Muscle of leg (tissue), 11 donors: Measurements from ENCODE around the gene COL20A1. TPM values are rescaled to one million over a fixed set of nuclear protein-coding genes. Genes with fewer than 3 reads are reported as not detected.
A peak's percentile ranks its signal among the peaks of the same experiment; 100 is the strongest.

Source experiments
- DNase-seq: peaks from one replicate; pipeline ENCODE4 v3.0.0; 2013
- H3K27ac ChIP-seq: one replicate; pipeline ENCODE4 v1.5.1; 2013; ENCODE audit warnings: mild to moderate bottlenecking, low read length, control low read depth
- H3K27me3 ChIP-seq: one replicate; pipeline ENCODE4 v1.6.1; 2013; ENCODE audit warnings: low read length; ENCODE audit not compliant: control insufficient read depth, insufficient read depth
- H3K36me3 ChIP-seq: one replicate; pipeline ENCODE4 v1.6.1; 2013; ENCODE audit warnings: low read length; ENCODE audit not compliant: control insufficient read depth, insufficient read depth
- H3K4me1 ChIP-seq: one replicate; pipeline ENCODE4 v1.6.1; 2013; ENCODE audit warnings: low read length; ENCODE audit not compliant: control insufficient read depth, insufficient read depth
- H3K4me3 ChIP-seq: one replicate; pipeline ENCODE4 v1.5.1; 2013; ENCODE audit warnings: low read length, control low read depth
- H3K9me3 ChIP-seq: replicated peaks from 2 replicates; pipeline ENCODE4 v1.6.1; 2013; ENCODE audit warnings: low read depth, low read length; ENCODE audit not compliant: control insufficient read depth
- WGBS: methylation state at CpG from one replicate; pipeline ENCODE4 v1.1.5; 2013; ENCODE audit warnings: missing lambda C conversion rate; ENCODE audit not compliant: insufficient coverage; 5-methylcytosine and 5-hydroxymethylcytosine counted together
- polyA plus RNA-seq, 8 donors: library from polyadenylated mRNA; unstranded; fragments of 120-200 nt; gene quantifications; one replicate each; pipeline versions ENCODE4 v1.2.1 to v1.2.3, GENCODE V29; 2013; ENCODE audit warnings: inconsistent platforms in 1 of 8, low replicate concordance in 1 of 8; ENCODE audit not compliant: insufficient read length in 8 of 8, insufficient read depth in 1 of 8
- total RNA-seq: library from RNA; stranded (reverse); fragments of 120-200 nt; gene quantifications from one replicate; pipeline ENCODE4 v1.2.4, GENCODE V29; 2013

The COL20A1 gene
- total and polyA plus RNA-seq, 9 donors = 4.6 to 15.2 (median 9.3) TPM

DNA sequence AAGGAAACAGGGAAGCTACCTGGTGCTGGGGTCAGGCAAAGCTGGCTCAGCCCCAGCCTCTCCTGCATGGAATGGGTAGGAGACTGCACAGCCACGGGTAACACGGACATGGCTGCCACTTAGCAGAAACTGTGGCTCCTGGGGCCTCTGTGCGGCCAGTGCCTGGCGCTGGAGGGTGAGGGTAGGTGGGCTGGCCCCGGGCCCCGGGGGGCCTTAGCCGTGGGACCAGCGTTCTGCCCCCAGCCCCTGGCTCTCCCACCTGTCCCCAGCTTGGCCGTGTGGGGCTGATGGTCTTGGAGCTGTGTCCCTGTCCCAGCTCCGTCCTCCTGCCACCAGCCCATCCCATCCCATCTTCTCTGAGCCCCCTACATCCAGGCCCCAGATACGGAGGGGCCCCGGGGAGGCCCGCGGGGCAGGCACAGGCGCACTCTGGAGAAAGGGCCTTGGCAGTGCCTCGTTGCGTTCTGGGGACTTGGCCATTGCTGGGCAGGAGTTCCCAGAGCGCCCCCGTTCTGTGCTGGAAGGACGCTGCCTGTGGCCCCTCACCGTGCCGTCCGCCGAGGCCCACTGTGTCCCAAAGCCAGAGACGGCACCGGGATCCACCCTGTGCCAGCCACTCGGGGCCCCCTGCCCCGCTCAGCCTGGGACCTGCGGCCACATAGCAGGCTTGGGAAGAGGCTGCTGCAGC, 56.0 kb downstream of the COL20A1 start:
- H3K27me3 ChIP-seq = peaks cover 12% of the 10 kb centered on the region
- DNase-seq = no peak
- no peak overlapping the region for H3K27ac ChIP-seq
- no peaks in the 10 kb centered on the region for H3K36me3 ChIP-seq
- peaks cover 48% of the 10 kb centered on the region for H3K4me1 ChIP-seq
- H3K9me3 ChIP-seq = no peaks in the 10 kb centered on the region
- WGBS = 83% methylated on average over 27 of the region's 29 CpGs
- H3K4me3 ChIP-seq = no peak overlapping the region

DNA sequence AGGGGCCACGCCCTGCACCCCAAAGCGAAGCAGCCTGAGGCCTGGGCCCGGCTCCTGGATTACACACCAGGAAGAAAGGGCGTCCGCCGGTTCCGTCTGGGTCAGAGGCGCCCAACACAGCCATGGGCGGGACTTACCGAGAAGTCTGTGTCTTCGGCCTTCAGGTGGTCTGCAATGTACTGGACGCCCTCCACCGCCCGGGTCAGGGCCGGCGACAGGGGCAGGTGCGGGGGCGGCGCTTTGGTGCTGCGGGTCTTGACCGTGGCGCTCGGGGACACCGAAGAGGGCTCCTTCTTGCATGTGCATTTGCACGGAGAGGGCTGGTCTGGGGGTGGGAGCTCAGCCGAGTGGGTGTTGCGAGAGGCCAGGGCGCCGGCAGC, 56.5 kb downstream of the COL20A1 start:
- DNase-seq = no peak
- Histone ChIP-seq H3K4me1 (peaks cover 43% of the 10 kb centered on the region), H3K9me3 (no peaks in the 10 kb centered on the region), H3K27me3 (peaks cover 8% of the 10 kb centered on the region), H3K27ac (no peak overlapping the region), H3K36me3 (no peaks in the 10 kb centered on the region), H3K4me3 (no peak overlapping the region)
- WGBS = 81% methylated on average over 29 of the region's 29 CpGs

- peaks cover 36% of the 10 kb centered on the region for H3K4me1 ChIP-seq
- no peak for DNase-seq
- no peak overlapping the region for H3K27ac ChIP-seq
- H3K36me3 ChIP-seq = no peaks in the 10 kb centered on the region
- no peaks in the 10 kb centered on the region for H3K9me3 ChIP-seq
- H3K27me3 ChIP-seq = peaks cover 12% of the 10 kb centered on the region
- WGBS = 94% methylated on average over 33 of the region's 33 CpGs
- H3K4me3 ChIP-seq = no peak overlapping the region
Measured at GRCh38 chr20:63350196-63350595, 57.2 kb downstream of the COL20A1 start.

GRCh38 chr20:63350597-63351325, 57.8 kb downstream of the COL20A1 start:
- no peak for DNase-seq
- Histone ChIP-seq H3K4me3 (no peak overlapping the region), H3K36me3 (no peaks in the 10 kb centered on the region), H3K4me1 (peaks cover 31% of the 10 kb centered on the region), H3K27ac (no peak overlapping the region), H3K9me3 (no peaks in the 10 kb centered on the region), H3K27me3 (peaks cover 12% of the 10 kb centered on the region)
- 91% methylated on average over 37 of the region's 46 CpGs for WGBS

- Histone ChIP-seq H3K27ac (no peak overlapping the region), H3K4me3 (no peak overlapping the region), H3K4me1 (peaks cover 25% of the 10 kb centered on the region), H3K27me3 (peaks cover 12% of the 10 kb centered on the region), H3K9me3 (no peaks in the 10 kb centered on the region), H3K36me3 (no peaks in the 10 kb centered on the region)
- no peak for DNase-seq
- WGBS = 92% methylated on average over 12 of the region's 12 CpGs
Measured at GRCh38 chr20:63351326-63351700, 58.3 kb downstream of the COL20A1 start.

GRCh38 chr20:63351811-63352591, 59.0 kb downstream of the COL20A1 start:
- WGBS = 16% methylated on average over 22 of the region's 28 CpGs
- Histone ChIP-seq H3K4me3 (no peak overlapping the region), H3K4me1 (peaks cover 20% of the 10 kb centered on the region), H3K9me3 (no peaks in the 10 kb centered on the region), H3K36me3 (no peaks in the 10 kb centered on the region), H3K27me3 (peaks cover 10% of the 10 kb centered on the region), H3K27ac (no peak overlapping the region)
- DNase-seq = peak; percentile 73

- Histone ChIP-seq H3K9me3 (no peaks in the 10 kb centered on the region), H3K4me1 (peaks cover 20% of the 10 kb centered on the region), H3K27me3 (peaks cover 10% of the 10 kb centered on the region), H3K36me3 (no peaks in the 10 kb centered on the region), H3K27ac (no peak overlapping the region), H3K4me3 (no peak overlapping the region)
- no peak for DNase-seq
- 29% methylated on average over 12 of the region's 12 CpGs for WGBS
Measured at GRCh38 chr20:63352811-63353221, 59.8 kb downstream of the COL20A1 start.

GRCh38 chr20:63354636-63355350, 61.8 kb downstream of the COL20A1 start:
- Histone ChIP-seq H3K27me3 (peaks cover 11% of the 10 kb centered on the region), H3K4me1 (peaks cover 24% of the 10 kb centered on the region), H3K27ac (no peak overlapping the region), H3K4me3 (no peak overlapping the region), H3K36me3 (no peaks in the 10 kb centered on the region), H3K9me3 (no peaks in the 10 kb centered on the region)
- DNase-seq = no peak
- WGBS = 86% methylated on average over 16 of the region's 25 CpGs

GRCh38 chr20:63355781-63356295, 62.9 kb downstream of the COL20A1 start:
- no peak overlapping the region for H3K27ac ChIP-seq
- no peak overlapping the region for H3K4me3 ChIP-seq
- H3K27me3 ChIP-seq = peaks cover 21% of the 10 kb centered on the region
- 90% methylated on average over 2 of the region's 11 CpGs for WGBS
- H3K4me1 ChIP-seq = peaks cover 31% of the 10 kb centered on the region
- DNase-seq = no peak
- no peaks in the 10 kb centered on the region for H3K36me3 ChIP-seq
- H3K9me3 ChIP-seq = no peaks in the 10 kb centered on the region
